NCI-H187 (cell line): ENCODE results near the gene CTNND2.

ENCODE experiments used
- DNase-seq, 2 experiments: peaks; one replicate each; lab custom pipeline; 2025; lab: John Stamatoyannopoulos, UW

Gene CTNND2

GRCh38 chr5:11780641-11781345, 123.5 kb downstream of the CTNND2 start:
- no peak for DNase-seq

GRCh38 chr5:11777096-11777495, 127.2 kb downstream of the CTNND2 start:
- no peak for DNase-seq

- no peak for DNase-seq
These were observed 133.9 kb downstream of the CTNND2 start for GRCh38 chr5:11770310-11770709.

- no peak for DNase-seq
These were observed 143.2 kb downstream of the CTNND2 start for GRCh38 chr5:11760934-11761603.

GRCh38 chr5:11758321-11758720, 145.9 kb downstream of the CTNND2 start:
- no peak for DNase-seq

GRCh38 chr5:11757661-11758060, 146.6 kb downstream of the CTNND2 start:
- DNase-seq = no peak

GRCh38 chr5:11737010-11737409, 167.2 kb downstream of the CTNND2 start:
- DNase-seq = no peak

- DNase-seq = no peak
These were observed 169.9 kb downstream of the CTNND2 start for GRCh38 chr5:11734369-11734768.

- DNase-seq = no peak
These were observed 170.4 kb downstream of the CTNND2 start for GRCh38 chr5:11733840-11734192.

GRCh38 chr5:11733185-11733839, 170.9 kb downstream of the CTNND2 start:
- no peak for DNase-seq

- peak in 1 of 2 experiments; percentile 12 for DNase-seq
These were observed 179.3 kb downstream of the CTNND2 start for GRCh38 chr5:11724940-11725339.

GRCh38 chr5:11719888-11720481, 184.3 kb downstream of the CTNND2 start:
- peak in 1 of 2 experiments; percentile 32 for DNase-seq

- DNase-seq = no peak
These were observed 188.6 kb downstream of the CTNND2 start for GRCh38 chr5:11715461-11716196.

GRCh38 chr5:11711932-11712331, 192.3 kb downstream of the CTNND2 start:
- DNase-seq = no peak

GRCh38 chr5:11709021-11709420, 195.2 kb downstream of the CTNND2 start:
- DNase-seq = no peak

- DNase-seq = no peak
These were observed 199.3 kb downstream of the CTNND2 start for GRCh38 chr5:11704916-11705315.

GRCh38 chr5:11700391-11700790, 203.9 kb downstream of the CTNND2 start:
- DNase-seq = no peak

- DNase-seq = no peak
These were observed 211.6 kb downstream of the CTNND2 start for GRCh38 chr5:11692636-11693035.

- no peak for DNase-seq
These were observed 216.7 kb downstream of the CTNND2 start for GRCh38 chr5:11687498-11687897.

GRCh38 chr5:11684607-11685006, 219.6 kb downstream of the CTNND2 start:
- no peak for DNase-seq

GRCh38 chr5:11683666-11684065, 220.6 kb downstream of the CTNND2 start:
- no peak for DNase-seq

GRCh38 chr5:11681796-11682195, 222.4 kb downstream of the CTNND2 start:
- no peak for DNase-seq
